ENCODE results near the gene NAA38.

The NAA38 gene

DNA sequence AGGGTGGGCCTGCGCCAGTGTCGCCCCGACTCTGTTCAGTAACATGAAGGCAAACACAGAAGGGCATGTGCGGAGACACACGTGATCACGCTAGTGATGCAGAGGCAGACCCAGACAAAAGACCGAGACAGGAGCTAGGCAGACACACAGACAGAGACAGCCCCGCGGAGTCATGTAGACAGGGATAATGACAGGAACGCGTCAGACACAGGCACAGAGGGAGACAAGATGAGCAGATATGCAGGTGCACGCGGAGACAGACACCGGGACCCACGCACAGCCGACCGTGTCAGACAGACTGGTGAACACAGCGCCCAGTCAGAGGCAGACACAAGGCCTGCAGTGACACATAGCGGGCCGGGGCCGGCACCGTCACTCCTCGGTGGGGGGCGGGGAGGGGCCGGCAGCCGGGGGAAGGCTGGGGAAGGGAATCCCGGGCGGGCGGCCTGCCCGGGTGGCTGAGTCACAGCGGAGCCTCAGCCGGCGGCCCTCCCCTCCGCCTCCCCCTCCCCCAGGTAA lies 15.9 kb downstream of the NAA38 start:
- peak; percentile 89 for DNase-seq (ENCODE audit: low spot score)

DNA sequence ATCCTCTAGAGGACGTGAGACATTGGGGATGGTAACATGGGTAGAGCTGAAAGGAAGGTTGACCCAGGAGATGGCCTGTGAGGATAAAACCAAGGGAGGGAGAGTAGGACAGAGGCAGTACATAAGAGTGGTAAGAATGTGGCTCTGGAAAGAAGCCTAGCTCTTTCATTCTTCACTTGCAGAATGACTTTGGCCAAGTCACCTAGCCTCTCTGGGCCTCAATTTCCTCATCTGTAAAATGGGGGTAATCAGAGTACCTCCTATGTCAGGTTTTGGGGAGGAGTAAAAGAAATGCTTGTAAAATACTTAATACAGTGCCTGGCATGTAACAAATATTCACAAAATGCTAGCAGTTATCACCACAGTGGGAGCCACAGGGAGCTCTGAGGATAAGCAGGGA lies 16.5 kb downstream of the NAA38 start:
- DNase-seq (ENCODE audit: low spot score): no peak

DNA sequence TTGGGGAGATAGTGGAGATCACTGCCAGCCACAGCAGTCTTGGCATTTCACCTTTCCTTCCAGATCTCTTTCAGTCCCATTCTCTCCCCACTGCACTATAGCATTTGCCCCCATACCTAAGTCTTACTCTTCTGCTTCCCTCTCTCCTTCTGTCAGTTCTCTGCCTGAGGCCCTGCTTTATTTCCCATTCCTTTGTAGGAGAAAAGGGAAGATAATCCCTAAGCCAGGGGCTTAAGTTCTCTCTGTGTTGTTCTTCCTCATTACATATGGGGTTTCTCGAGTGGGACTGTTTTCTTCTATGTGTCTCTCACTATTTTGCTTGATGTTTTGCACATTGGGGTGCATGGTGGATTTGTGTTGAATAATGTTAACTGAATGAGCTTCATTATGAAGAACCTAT lies 16.9 kb downstream of the NAA38 start:
- DNase-seq (ENCODE audit: low spot score): no peak

DNA sequence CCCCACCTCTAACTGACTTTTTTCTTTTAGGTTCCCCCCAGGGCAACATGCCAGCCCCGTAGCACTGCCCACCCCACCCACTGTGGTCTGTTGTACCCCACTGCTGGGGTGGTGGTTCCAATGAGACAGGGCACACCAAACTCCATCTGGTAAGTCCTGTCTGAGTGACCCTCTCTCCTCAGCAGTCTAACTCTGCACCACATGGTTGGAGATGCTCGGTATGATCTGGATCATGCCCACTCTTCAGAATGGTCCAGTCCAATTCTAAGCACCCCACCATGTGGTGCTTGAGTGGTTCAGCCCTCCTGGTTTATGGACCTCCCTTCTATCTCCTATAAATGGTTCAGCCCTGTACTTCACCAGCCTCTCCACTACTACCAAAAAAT lies 17.5 kb downstream of the NAA38 start:
- no peak for DNase-seq (ENCODE audit: low spot score)

DNA sequence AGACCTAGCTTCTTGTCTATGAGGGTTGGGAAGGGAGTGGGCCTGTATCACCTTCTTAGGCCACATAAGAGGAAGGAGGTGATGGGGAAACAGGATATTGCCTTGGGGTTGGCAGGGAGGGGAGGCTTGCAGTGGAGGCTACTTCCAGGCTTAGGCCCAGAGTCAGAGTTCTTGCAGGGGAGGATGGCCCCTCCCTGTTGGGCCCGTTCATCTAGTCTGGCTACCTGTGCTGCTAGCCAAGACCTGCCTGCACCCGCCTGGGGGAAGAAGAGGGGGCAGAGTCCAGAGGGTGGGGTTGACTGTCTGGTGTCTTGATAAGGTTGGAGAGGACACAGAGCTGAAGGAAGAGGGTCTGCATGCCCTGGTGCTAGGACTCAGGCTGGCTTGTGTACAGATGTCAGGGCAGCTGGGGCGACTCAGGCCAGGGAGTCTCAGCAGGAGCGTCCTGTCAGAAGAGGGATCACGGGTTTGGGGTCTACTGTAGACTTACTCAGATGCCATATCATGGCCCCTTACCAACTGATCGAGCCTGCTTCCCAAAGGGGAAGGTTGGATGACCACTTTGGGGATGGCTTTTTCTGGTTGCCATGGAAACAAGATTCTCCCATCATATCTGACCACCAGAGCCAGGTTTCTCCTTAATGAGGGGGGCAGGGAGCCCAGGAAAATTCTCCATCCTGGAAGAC lies 18.0 kb downstream of the NAA38 start:
- no peak for DNase-seq (ENCODE audit: low spot score)

DNA sequence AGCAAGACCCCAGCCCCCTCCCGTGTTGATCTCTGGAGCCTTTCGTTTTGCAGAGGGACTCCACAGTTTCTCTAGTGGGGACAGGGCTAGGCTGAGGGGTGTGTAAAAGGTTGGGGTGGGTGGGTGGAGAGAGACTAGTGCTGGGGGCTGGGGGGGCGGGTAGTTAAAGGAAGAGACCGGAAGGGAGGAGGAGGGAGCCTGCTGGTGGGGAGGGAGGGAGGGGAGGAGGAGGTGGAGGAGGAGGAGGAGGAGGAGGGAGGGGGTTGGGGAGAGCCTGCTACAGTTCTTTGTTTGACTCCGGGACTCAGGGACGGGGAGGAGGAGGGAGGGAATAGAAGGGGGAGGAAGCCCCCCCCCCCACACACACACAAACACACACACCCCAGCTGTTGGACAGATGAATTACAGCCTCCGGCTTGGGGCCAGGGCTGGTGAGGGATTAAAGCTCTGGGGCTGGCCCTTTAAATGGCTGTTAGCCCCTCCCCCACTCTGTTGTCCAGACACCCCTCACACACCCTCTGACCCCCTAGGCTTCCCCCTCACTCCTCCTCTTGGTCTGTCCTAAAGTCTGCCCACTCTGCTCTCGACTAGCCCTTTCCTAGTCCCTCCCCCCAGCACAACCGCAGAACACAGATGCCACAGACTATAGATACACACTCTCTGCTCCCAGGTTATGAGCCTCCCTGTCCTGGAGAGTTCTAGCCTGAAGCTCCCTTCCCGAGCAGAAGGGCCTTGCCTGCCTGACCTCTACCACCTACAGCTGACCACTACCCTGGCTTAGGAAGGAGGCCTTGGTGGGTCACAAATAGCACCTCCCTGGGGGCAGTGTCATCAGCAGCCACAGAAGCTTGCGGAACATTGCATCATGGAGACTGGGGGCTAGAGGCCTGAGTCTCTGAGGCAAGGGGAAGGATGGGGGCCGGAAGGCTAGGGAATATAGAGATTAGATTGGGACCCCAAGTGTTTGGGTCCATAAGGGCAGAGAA lies 19.0 kb downstream of the NAA38 start:
- DNase-seq (ENCODE audit: low spot score): peak; percentile 42

DNA sequence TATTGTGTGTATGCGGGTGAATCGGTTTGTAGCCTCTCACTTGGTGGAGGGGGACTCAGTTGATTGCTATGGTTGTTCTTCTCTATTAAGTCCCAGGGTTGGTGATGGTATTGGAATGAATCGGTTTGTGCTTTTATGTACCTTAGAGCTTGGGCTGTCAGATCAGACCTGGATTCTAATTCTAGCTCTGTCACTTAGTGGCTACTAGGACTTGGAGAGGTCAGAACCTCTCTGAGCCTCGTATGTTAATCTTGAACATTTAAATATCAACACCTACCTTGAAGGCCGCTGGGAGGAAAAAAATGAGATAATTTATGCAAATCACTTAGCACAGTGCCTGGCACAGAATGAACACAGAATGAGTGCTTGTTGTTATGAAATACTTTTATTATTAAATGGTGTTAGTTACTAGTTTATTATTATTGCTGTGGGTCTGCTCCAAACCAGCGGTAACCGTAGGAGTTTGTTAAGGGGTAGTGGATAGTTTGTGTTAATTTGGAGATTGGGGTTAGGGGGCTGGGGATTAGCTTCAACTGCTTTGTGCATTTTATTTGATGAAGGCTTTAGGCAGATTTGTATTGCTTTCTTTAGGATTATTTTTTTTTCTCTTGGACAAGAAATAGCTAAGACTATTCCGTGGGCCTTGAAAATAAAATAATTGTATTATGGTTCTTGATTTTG lies 19.8 kb downstream of the NAA38 start:
- DNase-seq (ENCODE audit: low spot score): no peak

DNA sequence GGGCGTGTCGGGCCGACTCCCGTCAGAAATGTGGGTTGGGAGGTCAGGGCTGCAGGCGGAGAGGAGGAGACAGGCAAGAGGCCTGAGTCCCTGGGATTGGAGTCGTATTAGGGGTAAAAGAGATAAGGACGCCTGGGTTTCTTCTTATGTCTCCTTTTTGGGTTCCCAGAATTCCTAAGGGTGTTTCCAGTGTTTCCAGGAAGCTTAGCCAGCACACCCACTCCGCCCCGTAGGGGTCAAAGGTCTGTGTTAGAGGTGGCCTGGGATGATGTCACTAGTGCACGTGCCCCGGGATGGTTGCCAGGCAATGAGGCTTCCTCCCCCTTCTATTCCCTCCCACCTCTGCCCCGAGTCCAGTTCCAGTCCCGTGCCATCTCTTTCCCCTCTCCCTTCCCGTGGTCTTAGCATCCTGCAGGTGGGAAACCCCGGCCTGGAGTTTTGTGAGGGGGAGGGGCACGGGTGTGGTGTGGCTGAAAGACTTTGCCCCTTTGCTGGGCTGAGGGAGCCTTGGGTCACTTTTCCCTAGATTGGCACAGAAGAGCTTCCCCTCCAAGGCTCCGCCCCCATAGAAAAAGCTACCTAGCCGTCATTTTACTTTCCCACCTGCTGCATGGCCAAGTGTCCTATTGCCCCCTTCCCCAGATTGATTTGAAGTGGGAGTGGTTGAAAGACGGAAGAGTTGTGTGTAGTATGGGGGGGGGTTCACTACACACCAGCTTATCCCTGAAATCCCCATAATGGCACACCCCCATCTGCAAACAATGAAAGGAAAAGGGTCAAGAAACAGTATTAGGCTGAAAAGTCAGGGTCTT lies 20.6 kb downstream of the NAA38 start:
- peak; percentile 46 for DNase-seq (ENCODE audit: low spot score)

DNA sequence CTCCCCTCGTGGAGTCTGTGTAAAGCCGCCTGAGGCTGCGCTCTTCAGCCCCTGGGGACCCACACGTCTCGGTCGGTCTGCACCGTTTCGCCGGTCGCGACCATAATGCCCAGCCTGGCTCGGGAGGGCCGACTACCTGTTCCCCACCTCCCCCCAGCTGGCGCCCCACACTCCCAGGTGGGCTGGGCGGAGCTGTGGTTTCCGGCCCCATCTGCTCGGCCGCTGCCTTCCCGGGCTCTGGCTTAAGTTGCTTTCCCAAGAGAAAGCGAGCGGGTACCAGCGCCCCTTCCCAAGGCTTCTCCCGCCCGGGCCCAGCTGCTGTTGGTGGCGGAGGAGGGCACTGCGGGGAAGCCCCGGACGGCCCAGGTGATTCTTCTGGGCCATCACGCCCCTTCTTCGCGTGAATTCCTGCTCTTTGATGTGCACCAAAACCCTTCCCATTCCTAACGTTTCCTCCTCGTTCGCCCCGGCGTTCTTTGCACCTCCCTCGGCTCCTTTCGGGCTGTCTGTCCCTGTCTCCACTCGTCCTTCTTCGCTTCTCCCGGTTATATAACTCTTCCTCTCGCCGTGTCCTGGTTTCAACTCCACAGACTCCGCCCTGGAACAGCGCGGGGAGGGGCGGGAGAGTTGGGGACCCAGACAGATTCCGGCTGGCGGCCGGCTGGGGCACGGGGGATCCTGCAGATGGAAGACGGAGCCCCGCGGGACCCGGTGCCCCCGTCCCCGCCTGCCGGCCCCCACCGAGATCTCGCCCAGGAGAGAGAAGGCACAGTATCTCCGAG lies 21.4 kb downstream of the NAA38 start:
- peak; percentile 33 for DNase-seq (ENCODE audit: low spot score)

DNA sequence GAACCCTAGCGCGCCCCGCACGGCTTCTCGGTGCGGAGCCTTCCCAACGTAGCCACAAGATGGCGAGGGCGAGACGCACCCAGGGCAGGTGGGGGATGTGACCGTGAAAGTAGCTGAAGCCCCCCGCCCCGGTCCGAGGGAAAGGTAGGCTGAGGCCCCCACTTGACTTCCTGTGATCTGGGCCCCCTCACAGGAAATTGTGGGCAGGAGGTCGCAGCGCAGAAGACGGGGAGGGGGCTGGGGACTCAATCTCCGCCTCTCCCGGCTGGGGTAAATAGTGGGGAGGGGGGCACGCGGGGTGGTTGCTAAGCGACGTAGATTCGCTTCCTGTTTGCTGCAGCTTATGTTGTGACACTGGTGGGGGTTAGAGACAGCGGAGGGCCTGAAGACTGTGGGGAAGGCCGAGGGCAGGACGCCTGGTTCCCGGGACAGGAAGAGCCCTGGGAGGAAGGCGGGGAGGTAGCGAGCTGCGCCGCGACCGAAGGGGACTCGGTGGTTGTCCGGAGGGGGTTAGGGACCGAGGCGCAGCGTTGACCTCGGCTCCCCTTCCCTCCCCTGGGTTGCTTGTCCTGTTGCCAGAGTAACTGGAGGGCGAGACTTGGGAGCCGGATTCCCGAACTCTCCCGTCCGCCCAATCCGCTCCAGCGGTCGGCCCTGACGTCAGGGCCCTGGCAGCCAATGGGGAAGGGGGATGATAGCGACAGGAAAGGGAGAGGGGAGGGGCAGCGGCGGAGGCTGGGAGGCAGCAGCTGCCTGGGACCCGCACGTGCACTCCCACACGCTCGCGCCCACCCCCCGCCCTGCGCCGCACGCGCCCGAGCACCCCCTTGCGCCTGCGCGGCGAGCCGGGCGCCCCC lies 22.2 kb downstream of the NAA38 start:
- DNase-seq (ENCODE audit: low spot score): peak; percentile 90

DNA sequence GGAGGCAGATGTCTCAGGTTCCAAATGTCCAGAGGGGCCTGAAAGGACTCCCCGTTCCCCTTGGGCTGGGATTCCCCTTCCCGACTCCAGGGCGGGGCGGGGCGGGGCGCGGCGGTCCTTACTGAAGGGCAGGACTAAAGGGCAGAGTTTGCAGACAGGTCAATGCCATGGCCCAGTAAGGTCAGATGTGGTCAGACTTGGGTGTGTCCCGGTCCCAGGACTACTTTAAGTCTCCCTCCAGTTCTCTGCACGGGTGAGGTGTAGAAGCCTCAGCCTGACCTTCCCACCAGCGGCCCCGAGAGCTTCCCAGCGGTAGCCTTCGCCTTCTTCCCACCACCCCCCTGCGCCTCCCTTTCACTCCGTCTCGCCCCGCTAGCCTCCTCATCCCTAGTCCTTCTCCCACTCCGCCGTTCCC lies 22.8 kb downstream of the NAA38 start:
- peak; percentile 50 for DNase-seq (ENCODE audit: low spot score)

DNA sequence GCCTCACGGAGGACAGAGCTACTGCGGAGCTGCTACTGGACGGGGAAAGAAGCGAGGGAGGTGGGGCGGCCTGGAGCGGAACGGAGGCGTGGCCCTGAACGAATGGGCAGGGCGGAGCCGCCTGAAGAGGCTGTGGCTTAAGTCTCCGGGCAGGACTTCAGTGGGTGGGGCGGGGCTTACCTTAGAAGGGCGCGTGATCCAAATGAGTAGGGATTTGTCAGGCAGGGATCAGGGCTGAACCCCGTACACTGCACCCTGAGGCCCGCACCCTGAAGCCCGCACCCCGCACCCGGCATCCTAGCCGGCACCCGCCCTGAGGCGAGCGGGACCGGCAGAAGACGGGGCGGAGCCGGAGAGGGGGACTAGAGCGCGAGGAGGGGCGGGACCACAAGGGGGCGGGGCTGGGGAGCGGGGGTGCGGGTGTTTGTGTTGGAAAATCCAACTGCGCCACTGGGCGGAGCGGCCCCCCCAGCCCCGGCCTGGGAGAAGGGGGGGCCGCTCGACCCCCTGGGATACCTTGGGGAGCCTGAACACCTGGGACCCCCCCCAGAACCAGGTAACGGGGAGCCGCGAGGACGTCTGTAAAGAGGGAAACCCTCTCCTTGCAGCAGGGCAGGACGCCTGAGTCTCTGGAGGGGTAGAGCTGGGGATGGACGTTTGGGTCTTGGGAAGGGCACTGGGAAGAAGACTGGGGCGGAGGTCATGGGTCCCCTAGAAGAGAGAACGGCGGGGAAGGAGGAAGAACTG lies 23.4 kb downstream of the NAA38 start, which contains the start of gene KDM6B:
Gene KDM6B (plus strand): TSS at position 423 of the 747 bp plus-strand sequence. CDS start 11,338 bp downstream, outside the sequence.
- peak; percentile 87 for DNase-seq (ENCODE audit: low spot score)

DNA sequence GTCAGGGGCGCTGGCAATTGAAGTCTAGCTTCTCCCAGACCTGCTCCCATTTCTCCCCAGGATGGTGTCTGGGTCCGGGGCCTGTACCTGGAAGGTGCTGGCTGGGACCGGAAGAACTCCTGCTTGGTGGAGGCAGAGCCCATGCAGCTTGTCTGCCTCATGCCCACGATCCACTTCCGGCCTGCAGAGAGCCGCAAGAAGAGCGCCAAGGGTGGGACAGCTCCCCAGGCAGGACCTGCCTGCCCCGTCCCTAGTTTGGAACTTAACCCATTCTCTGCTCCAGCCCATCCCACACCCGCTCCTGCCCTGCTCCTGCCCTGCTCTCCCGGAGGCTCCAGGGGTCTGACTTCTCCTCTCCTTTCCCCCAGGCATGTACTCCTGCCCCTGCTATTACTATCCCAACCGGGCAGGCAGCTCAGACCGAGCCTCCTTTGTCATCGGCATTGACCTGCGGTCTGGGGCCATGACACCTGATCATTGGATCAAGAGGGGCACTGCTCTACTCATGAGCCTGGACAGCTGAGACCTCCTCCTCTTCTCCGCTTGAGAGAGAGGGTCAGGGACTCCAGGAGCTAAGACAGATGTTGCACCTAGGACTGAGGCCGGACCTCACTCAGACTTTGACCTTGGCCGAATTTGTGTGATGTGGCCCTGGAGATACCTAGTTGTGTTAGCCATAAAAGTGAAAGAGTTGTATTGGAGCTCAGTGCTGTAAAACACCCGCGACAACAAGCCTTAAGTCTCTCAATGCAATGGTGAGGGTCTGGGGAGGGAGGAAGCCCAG lies 24.2 kb downstream of the NAA38 start:
- no peak for DNase-seq (ENCODE audit: low spot score)

DNA sequence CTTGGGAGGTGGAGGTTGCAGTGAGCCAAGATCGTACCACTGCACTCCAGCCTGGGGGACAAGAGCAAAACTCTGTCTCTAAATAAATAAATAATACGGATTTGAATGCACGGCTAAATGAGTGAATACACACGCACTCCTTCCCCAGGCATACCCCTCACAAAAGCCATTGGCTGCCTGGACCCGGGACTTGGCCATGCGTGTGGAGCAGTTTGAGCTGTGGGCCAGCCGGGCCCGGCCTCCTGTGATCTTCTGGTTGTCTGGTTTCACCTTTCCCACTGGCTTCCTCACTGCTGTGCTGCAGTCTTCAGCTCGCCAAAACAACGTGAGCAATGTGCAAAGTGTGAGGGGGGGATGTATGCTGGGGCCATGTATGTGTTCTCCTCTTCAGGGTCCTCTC lies 24.9 kb downstream of the NAA38 start:
- DNase-seq (ENCODE audit: low spot score): no peak

DNA sequence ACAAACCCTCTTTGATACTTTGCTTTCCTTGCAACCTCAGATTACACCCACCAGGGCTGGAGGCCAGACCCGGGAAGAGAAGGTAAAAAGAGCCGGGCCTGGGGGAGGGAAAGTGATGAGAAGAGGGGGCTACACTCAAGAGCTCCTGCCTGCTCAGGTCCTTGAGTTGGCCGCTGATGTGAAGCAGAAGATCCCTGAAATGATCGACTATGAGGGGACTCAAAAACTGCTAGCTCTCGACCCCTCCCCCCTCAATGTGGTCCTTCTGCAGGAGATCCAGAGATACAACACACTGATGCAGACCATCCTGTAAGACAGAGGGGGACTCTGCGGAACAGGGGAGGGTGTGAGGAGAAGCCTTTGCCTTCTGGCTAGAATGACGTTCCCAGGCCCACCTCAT lies 26.1 kb downstream of the NAA38 start:
- no peak for DNase-seq (ENCODE audit: low spot score)

DNA sequence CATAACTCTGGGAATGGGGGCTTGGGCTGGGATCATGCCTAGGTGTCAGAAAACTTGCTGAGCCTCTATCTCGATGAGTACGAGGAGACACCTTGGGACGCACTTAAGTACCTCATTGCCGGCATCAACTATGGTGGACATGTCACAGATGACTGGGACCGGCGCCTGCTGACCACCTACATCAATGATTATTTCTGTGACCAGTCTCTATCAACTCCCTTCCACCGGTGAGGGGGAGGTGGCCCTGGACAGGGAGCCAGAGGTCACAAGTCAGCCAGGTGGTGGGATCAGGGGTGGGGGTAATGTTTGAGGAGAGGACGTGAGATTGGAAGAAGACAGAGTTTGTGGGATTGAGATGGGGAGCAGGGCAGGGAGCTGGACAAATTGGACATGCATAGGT lies 26.7 kb downstream of the NAA38 start:
- DNase-seq (ENCODE audit: low spot score): no peak

DNA sequence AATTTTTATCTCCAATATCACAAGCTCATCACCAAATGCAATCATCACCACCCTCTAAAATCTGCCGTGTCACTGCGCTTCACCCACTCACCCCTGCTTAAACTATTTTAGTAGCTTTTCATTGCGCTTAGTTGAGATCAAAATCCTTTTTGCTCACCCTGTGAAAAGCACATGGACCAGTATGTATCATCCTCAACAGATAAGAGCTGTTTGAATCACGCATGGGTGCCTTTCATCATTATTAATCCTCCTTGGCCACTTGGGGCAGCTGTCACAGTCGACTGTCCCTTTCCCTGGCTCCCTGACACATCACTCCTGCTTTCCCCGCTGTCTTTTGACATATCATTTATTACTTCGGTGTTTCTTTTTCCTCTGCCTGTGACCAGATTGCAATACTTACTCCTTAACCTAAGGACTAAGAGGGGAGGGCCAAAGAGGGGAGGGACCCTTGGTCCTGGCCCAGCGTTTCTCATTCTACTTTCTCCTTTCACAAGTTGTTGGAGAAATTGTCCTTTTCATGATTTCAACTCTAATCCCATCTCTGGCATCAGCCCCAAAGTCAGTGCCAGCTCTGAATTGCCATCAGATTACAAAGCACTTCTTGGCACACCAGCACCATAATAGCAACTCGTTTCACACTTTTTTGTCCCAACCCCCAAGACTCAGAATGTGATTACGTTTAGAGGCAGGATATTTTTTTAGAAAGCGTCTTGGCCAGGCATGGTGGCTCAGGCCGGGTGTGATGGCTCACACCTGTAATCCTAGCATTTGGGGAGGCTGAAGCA lies 32.0 kb downstream of the NAA38 start:
- no peak for DNase-seq (ENCODE audit: low spot score)

Data from CD4-positive, alpha-beta T cell treated with Interleukin-6 at 100 ng/mL for 8 hours (primary cell).